Trophoblast cell (in vitro differentiated cells and primary cell): ENCODE measurements around the gene CHST9.
"Not testable (repeated sequence)": the region's sequence is repeated elsewhere in the genome, so short reads cannot be mapped to it uniquely, and the experiment has no call there.

Experiments used
- DNase-seq, 2 donors: peaks; one replicate each; pipeline ENCODE4 v3.0.0-alpha.2; 2016
- H2AFZ ChIP-seq: 2 replicates; pipeline ENCODE4 v1.6.1; 2013; ENCODE audit warnings: low read length, moderate library complexity, mild to moderate bottlenecking; ENCODE audit not compliant: insufficient read depth, poor library complexity
- H2AK5ac ChIP-seq: 2 replicates; pipeline ENCODE4 v1.6.1; 2013; ENCODE audit warnings: mild to moderate bottlenecking, low read length
- H2BK120ac ChIP-seq: 2 replicates; pipeline ENCODE4 v1.6.1; 2013; ENCODE audit warnings: low read length, mild to moderate bottlenecking, moderate library complexity; ENCODE audit not compliant: insufficient read depth, poor library complexity
- H2BK12ac ChIP-seq: 2 replicates; pipeline ENCODE4 v1.6.1; 2013; ENCODE audit warnings: mild to moderate bottlenecking, low read length, moderate library complexity
- H2BK5ac ChIP-seq: 2 replicates; pipeline ENCODE4 v1.6.1; 2013; ENCODE audit warnings: low read length, low read depth, moderate library complexity, mild to moderate bottlenecking; ENCODE audit not compliant: poor library complexity
- H3K14ac ChIP-seq: 2 replicates; pipeline ENCODE4 v1.6.1; 2013; ENCODE audit warnings: mild to moderate bottlenecking, low read length
- H3K18ac ChIP-seq: 2 replicates; pipeline ENCODE4 v1.6.1; 2013; ENCODE audit warnings: mild to moderate bottlenecking, low read length
- H3K23ac ChIP-seq: 2 replicates; pipeline ENCODE4 v1.6.1; 2013; ENCODE audit warnings: low read length
- H3K27ac ChIP-seq: 2 replicates; pipeline ENCODE4 v1.5.1; 2013; ENCODE audit warnings: low read depth, mild to moderate bottlenecking, inconsistent platforms, low read length, moderate library complexity
- H3K27me3 ChIP-seq: 2 replicates; pipeline ENCODE4 v1.6.1; 2013; ENCODE audit warnings: inconsistent platforms, mild to moderate bottlenecking, low read length, moderate library complexity; ENCODE audit not compliant: insufficient read depth
- H3K36me3 ChIP-seq, 2 experiments: 1 replicate in 1 of 2; 2 replicates in 1 of 2; pipeline ENCODE4 v1.6.1; 2013; ENCODE audit warnings: low read length in 2 of 2, mild to moderate bottlenecking in 2 of 2, moderate library complexity in 1 of 2; ENCODE audit not compliant: insufficient read depth in 2 of 2, control insufficient read depth in 1 of 2
- H3K4ac ChIP-seq: 2 replicates; pipeline ENCODE4 v1.6.1; 2013; ENCODE audit warnings: low read depth, mild to moderate bottlenecking, low read length, moderate library complexity
- H3K4me1 ChIP-seq, 2 experiments: 1 replicate in 1 of 2; 2 replicates in 1 of 2; pipeline ENCODE4 v1.6.1; 2013; ENCODE audit warnings: low read length in 2 of 2, mild to moderate bottlenecking in 2 of 2, moderate library complexity in 1 of 2; ENCODE audit not compliant: insufficient read depth in 2 of 2, control insufficient read depth in 1 of 2
- H3K4me2 ChIP-seq: 2 replicates; pipeline ENCODE4 v1.6.1; 2013; ENCODE audit warnings: inconsistent platforms, mild to moderate bottlenecking, low read length, moderate library complexity
- H3K4me3 ChIP-seq: 2 replicates; pipeline ENCODE4 v1.5.1; 2013; ENCODE audit warnings: mild to moderate bottlenecking, low read depth, low read length, inconsistent platforms
- H3K79me1 ChIP-seq: one replicate; pipeline ENCODE4 v1.6.1; 2013; ENCODE audit warnings: low read length
- H3K79me2 ChIP-seq: 2 replicates; pipeline ENCODE4 v1.6.1; 2013; ENCODE audit warnings: low read length, mild to moderate bottlenecking; ENCODE audit not compliant: control insufficient read depth, insufficient read depth, poor library complexity
- H3K9ac ChIP-seq: 2 replicates; pipeline ENCODE4 v1.6.1; 2013; ENCODE audit warnings: mild to moderate bottlenecking, low read length
- H3K9me3 ChIP-seq: 2 replicates; pipeline ENCODE4 v1.6.1; 2013; ENCODE audit warnings: low read depth, mild to moderate bottlenecking, control low read depth, inconsistent platforms, low read length; ENCODE audit not compliant: insufficient read depth
- H4K12ac ChIP-seq: 2 replicates; pipeline ENCODE4 v1.6.1; 2013; ENCODE audit warnings: low read depth, mild to moderate bottlenecking, low read length, moderate library complexity
- H4K8ac ChIP-seq: 2 replicates; pipeline ENCODE4 v1.6.1; 2013; ENCODE audit warnings: low read depth, mild to moderate bottlenecking, low read length, moderate library complexity
- H4K91ac ChIP-seq: one replicate; pipeline ENCODE4 v1.6.1; 2013; ENCODE audit warnings: low read depth, mild to moderate bottlenecking, low read length, moderate library complexity
- WGBS: extraction: QIAGEN DNeasy Blood & Tissue Kit; methylation state at CpG from one replicate; pipeline ENCODE4 v1.1.7; 2013; ENCODE audit warnings: missing lambda C conversion rate; ENCODE audit not compliant: insufficient read length, insufficient coverage; ENCODE audit errors: extremely low coverage; 5-methylcytosine and 5-hydroxymethylcytosine counted together

CHST9 gene

DNA sequence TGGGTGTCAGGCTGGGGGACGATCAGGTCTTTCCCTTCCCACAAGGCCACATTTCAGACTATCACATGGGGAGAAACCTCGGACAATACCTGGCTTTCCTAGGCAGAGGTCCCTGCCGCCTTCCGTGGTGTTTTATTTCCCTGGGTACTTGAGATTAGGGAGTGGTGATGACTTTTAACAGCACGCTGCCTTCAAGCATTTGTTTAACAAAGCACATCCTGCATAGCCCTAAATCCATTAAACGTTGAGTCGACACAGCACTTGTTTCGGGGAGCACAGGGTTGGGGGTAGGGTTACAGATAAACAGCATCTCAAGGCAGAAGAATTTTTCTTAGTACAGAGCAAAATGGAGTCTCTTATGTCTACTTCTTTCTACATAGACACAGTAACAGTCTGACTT, 257.3 kb downstream of the CHST9 start:
- not testable (repeated sequence) for H3K18ac ChIP-seq, H2BK5ac ChIP-seq, H3K14ac ChIP-seq, H3K4me2 ChIP-seq, H3K23ac ChIP-seq, H3K79me1 ChIP-seq, H2AFZ ChIP-seq, H3K79me2 ChIP-seq, H4K8ac ChIP-seq, H4K91ac ChIP-seq, H2AK5ac ChIP-seq, H3K27ac ChIP-seq, H3K9ac ChIP-seq, H3K9me3 ChIP-seq, H3K36me3 ChIP-seq, H2BK120ac ChIP-seq, H3K4ac ChIP-seq, H2BK12ac ChIP-seq, DNase-seq, H3K4me1 ChIP-seq, H3K27me3 ChIP-seq, H3K4me3 ChIP-seq, H4K12ac ChIP-seq
- WGBS, result no CpG with 5 or more reads among the region's 8 CpGs

DNA sequence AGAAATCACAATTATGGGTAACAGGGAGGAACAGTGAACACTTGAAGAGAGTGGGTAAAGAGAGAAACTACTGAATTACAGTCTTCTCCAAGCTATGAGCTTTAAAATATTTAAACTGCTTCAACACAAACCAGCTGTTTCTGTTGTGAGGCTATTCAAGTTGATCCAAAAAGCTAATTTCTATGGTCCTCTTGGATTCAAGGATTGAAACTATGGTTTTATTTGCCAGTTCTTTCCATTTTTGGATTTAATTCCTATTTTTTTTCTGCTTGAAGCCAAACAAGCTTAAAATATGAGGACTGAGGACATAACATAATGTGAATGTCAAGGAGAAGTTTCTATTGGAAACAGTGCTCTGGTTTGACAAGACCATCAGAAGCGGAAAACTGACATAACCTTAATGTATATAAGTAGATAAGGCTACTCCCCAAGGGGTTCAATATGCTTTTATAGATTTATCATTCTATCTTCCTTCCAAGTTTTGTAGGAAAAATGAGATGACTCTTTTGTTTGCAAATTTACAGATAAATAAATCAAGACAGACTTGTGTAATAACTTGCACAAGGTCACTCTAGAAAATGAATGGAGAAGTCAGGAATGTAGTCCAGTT, 258.9 kb downstream of the CHST9 start:
- Histone ChIP-seq H4K91ac (no peak overlapping the region), H3K4ac (no peak overlapping the region), H3K36me3 (no peaks in the 10 kb centered on the region), H3K27ac (no peak overlapping the region), H3K79me1 (no peaks in the 10 kb centered on the region), H3K9ac (no peak overlapping the region), H3K23ac (no peak overlapping the region), H3K9me3 (peaks cover 2% of the 10 kb centered on the region), H2BK120ac (no peak overlapping the region), H3K79me2 (no peaks in the 10 kb centered on the region), H2AFZ (no peak overlapping the region), H3K4me3 (no peak overlapping the region), H4K12ac (no peak overlapping the region), H4K8ac (no peak overlapping the region), H3K27me3 (no peaks in the 10 kb centered on the region), H3K14ac (no peak overlapping the region), H3K4me1 (peaks cover 0 to 9% of the 10 kb centered on the region in 2 experiments), H3K18ac (no peak overlapping the region), H2BK12ac (no peak overlapping the region), H3K4me2 (no peak overlapping the region), H2BK5ac (no peak overlapping the region), H2AK5ac (no peak overlapping the region)
- DNase-seq, result no peak
- WGBS, result no CpG with 5 or more reads among the region's 1 CpG

DNA sequence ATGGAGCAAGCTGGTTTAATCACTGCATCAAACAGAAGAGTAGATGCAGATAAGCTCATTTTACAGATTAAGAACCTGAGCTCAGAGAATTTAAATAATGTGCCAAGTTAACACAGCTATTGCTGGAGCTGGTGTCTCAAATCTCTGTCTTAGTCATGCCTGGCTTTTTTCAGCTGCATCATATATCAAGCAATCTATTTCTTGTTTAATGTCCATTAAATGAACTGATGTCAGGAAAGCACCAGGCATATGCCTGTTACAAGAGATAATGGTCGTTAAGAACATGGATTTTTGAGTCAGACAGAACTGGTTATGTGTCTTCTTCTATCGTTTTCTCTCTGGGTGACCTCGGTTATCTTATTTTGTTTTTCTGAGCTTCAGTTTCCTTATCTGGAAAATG, 259.8 kb downstream of the CHST9 start:
- no peak overlapping the region for H2BK5ac ChIP-seq

DNA sequence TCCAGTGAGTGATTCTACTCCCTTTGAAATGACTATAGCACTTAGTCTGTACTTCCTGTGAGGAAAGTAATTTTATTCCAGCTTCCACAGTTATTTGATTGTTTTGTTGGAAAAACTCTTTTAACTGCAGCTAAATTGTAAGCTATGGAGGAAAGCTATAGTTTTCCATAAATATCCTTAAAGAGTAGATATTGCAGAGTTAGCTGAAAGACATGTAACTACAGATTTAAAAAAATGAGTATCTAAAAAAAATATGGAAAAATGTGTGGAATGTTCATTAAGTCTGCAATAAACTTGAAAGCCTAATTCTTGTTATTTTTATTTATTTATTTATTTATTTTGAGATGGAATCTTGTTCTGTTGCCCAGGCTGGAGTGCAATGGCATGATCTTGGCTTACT, 262.8 kb downstream of the CHST9 start:
- H3K4me1 ChIP-seq, result peaks cover 0 to 2% of the 10 kb centered on the region in 2 experiments
- no peak overlapping the region for H3K4ac ChIP-seq
- no peak overlapping the region for H3K23ac ChIP-seq
- H3K14ac ChIP-seq, result no peak overlapping the region
- no peak overlapping the region for H2BK120ac ChIP-seq
- H3K79me1 ChIP-seq, result no peaks in the 10 kb centered on the region
- H3K4me2 ChIP-seq, result no peak overlapping the region
- no peak overlapping the region for H3K18ac ChIP-seq
- no peak overlapping the region for H3K9ac ChIP-seq
- H3K9me3 ChIP-seq, result no peaks in the 10 kb centered on the region
- H2AFZ ChIP-seq, result no peak overlapping the region
- no peak overlapping the region for H3K4me3 ChIP-seq
- no peak overlapping the region for H4K91ac ChIP-seq
- no peak overlapping the region for H4K8ac ChIP-seq
- no peaks in the 10 kb centered on the region for H3K27me3 ChIP-seq
- H3K36me3 ChIP-seq, result no peaks in the 10 kb centered on the region
- H2AK5ac ChIP-seq, result no peak overlapping the region
- no peak overlapping the region for H2BK5ac ChIP-seq
- H3K27ac ChIP-seq, result no peak overlapping the region
- H3K79me2 ChIP-seq, result no peaks in the 10 kb centered on the region
- no peak overlapping the region for H2BK12ac ChIP-seq
- DNase-seq, result no peak
- no peak overlapping the region for H4K12ac ChIP-seq

More for the DNA sequence above, 259.8 kb downstream of the CHST9 start:
- Histone ChIP-seq H4K91ac (no peak overlapping the region), H3K4me2 (no peak overlapping the region), H3K79me1 (no peaks in the 10 kb centered on the region), H2AFZ (no peak overlapping the region), H3K18ac (no peak overlapping the region), H2BK120ac (no peak overlapping the region), H3K9me3 (peaks cover 2% of the 10 kb centered on the region), H3K27ac (no peak overlapping the region), H3K79me2 (no peaks in the 10 kb centered on the region), H3K4me3 (no peak overlapping the region), H2AK5ac (no peak overlapping the region), H3K4me1 (peaks cover 0 to 9% of the 10 kb centered on the region in 2 experiments), H3K23ac (no peak overlapping the region), H4K8ac (no peak overlapping the region), H3K9ac (no peak overlapping the region), H3K14ac (no peak overlapping the region), H3K36me3 (no peaks in the 10 kb centered on the region), H3K4ac (no peak overlapping the region), H4K12ac (no peak overlapping the region), H2BK12ac (no peak overlapping the region), H3K27me3 (no peaks in the 10 kb centered on the region)
- DNase-seq, result no peak
- WGBS, result no CpG with 5 or more reads among the region's 3 CpGs
